Suprapubic skin (tissue), 4 donors: ENCODE results near the gene GGA3. TPM values are rescaled to one million over a fixed set of nuclear protein-coding genes. Genes with fewer than 3 reads are reported as not detected.

Source experiments
- DNase-seq, 2 donors: peaks; one replicate each; pipeline ENCODE4 v3.0.0-alpha.2; 2019; ENCODE audit warnings: low spot score in 2 of 2
- H3K27ac ChIP-seq: fragments of 200-600 bp; sonication (generic); one replicate; pipeline ENCODE4 v1.5.1; 2019
- H3K27me3 ChIP-seq: fragments of 200-600 bp; sonication (generic); one replicate; pipeline ENCODE4 v1.5.1; 2019
- H3K36me3 ChIP-seq: fragments of 200-600 bp; sonication (generic); one replicate; pipeline ENCODE4 v1.5.1; 2019
- H3K4me1 ChIP-seq: fragments of 200-600 bp; sonication (generic); one replicate; pipeline ENCODE4 v1.5.1; 2019
- H3K4me3 ChIP-seq: fragments of 200-600 bp; sonication (generic); one replicate; pipeline ENCODE4 v1.5.1; 2019; ENCODE audit warnings: mild to moderate bottlenecking
- H3K9me3 ChIP-seq: fragments of 200-600 bp; sonication (generic); one replicate; pipeline ENCODE4 v1.5.1; 2019
- EP300 ChIP-seq: sonication (generic); formaldehyde crosslinking; IDR thresholded peaks from one replicate; pipeline ENCODE4 v1.6.1; 2017; ENCODE audit warnings: antibody characterized with exemption
- POLR2A ChIP-seq, 2 donors: fragments of 450-650 bp; IDR thresholded peaks; one replicate each; pipeline ENCODE4 v1.6.1; 2017; ENCODE audit warnings: antibody characterized with exemption in 2 of 2, mild to moderate bottlenecking in 2 of 2, moderate library complexity in 2 of 2
- POLR2AphosphoS5 ChIP-seq, 3 donors: sonication (generic); formaldehyde crosslinking; IDR thresholded peaks; one replicate each; pipeline ENCODE4 v1.6.1; 2017; ENCODE audit warnings: antibody characterized with exemption in 3 of 3
- WGBS: methylation state at CpG from one replicate; pipeline ENCODE4 v1.1.5; 2018; 5-methylcytosine and 5-hydroxymethylcytosine counted together
- total RNA-seq, 4 donors: library from RNA; depleted of rRNA; stranded (reverse); fragments of >200 nt; gene quantifications; one replicate each; pipeline ENCODE4 v1.1.0, GENCODE V29; 2016
- TF ChIP-seq, protein P1 (sequence below), 2 donors: fragments of 200-600 bp in 1 of 2; fragments of 450-650 bp in 1 of 2; sonication (generic) in 1 of 2; IDR thresholded peaks; one replicate each; pipeline ENCODE4 v1.5.1; 2016 to 2019; ENCODE audit warnings: antibody characterized with exemption in 2 of 2, mild to moderate bottlenecking in 1 of 2, moderate library complexity in 1 of 2

GGA3 gene
- total RNA-seq, 4 donors from 2014 or later: 27.0 to 68.8 (median 35.3) TPM

DNA sequence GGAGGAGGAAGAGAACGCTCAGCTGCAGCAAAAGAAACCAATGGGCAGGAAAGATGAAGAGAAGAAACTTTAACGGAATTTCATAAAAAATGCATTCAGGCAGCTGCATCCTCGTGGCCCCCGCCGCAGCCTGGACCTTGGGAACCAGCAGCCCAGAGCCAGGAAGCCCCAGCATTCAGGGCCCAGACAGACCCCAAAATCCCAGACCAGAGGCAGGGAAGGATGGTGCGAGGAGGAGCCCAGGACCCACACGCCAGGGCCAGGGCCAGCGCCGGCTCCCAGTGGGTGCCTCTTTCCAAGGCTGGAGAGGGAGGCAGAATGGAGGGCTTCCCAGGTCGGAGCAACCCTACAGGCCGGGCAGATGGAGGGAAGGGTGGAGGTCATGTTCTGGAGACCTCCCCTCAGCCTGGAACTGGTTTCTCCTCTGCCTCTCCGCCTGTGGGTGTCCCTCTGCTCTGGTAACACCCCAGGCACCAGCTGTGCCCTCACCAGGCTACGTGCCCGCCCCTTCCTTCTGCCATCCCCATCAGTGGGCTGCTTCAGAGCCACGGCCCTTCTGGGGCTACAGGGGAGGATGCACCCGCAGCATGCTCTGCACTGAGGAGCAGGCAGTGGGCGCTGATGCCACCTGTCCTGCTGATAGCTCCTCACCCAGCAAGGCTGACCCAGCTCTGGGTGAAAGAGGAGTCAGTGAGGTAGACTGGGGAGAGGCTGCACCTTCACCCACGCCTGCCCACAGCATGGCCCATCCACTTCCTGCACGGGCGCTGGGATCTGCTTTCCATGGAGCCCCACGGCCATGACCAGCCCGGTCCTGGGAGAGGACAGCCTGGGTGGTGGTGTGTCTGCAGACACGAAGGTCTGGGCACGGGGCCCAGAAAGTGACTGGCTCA lies 10.8 kb upstream of the GGA3 start:
- no peak for DNase-seq
- Histone ChIP-seq H3K27ac (peak overlapping the region; percentile 96), H3K4me3 (peak overlapping the region; percentile 87), H3K9me3 (no peaks in the 10 kb centered on the region), H3K36me3 (no peaks in the 10 kb centered on the region), H3K27me3 (no peaks in the 10 kb centered on the region), H3K4me1 (peaks cover 37% of the 10 kb centered on the region)
- TF ChIP-seq EP300: no peak
- no peak for TF ChIP-seq POLR2AphosphoS5 (IDR thresholded peaks at IDR 0.05)
- TF ChIP-seq, protein P1, sequence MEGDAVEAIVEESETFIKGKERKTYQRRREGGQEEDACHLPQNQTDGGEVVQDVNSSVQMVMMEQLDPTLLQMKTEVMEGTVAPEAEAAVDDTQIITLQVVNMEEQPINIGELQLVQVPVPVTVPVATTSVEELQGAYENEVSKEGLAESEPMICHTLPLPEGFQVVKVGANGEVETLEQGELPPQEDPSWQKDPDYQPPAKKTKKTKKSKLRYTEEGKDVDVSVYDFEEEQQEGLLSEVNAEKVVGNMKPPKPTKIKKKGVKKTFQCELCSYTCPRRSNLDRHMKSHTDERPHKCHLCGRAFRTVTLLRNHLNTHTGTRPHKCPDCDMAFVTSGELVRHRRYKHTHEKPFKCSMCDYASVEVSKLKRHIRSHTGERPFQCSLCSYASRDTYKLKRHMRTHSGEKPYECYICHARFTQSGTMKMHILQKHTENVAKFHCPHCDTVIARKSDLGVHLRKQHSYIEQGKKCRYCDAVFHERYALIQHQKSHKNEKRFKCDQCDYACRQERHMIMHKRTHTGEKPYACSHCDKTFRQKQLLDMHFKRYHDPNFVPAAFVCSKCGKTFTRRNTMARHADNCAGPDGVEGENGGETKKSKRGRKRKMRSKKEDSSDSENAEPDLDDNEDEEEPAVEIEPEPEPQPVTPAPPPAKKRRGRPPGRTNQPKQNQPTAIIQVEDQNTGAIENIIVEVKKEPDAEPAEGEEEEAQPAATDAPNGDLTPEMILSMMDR (IDR thresholded peaks at IDR 0.05): no peak
- TF ChIP-seq POLR2A (IDR thresholded peaks at IDR 0.05): no peak
- whole genome bisulfite sequencing: 42% methylated on average over 10 of the region's 24 CpGs

DNA sequence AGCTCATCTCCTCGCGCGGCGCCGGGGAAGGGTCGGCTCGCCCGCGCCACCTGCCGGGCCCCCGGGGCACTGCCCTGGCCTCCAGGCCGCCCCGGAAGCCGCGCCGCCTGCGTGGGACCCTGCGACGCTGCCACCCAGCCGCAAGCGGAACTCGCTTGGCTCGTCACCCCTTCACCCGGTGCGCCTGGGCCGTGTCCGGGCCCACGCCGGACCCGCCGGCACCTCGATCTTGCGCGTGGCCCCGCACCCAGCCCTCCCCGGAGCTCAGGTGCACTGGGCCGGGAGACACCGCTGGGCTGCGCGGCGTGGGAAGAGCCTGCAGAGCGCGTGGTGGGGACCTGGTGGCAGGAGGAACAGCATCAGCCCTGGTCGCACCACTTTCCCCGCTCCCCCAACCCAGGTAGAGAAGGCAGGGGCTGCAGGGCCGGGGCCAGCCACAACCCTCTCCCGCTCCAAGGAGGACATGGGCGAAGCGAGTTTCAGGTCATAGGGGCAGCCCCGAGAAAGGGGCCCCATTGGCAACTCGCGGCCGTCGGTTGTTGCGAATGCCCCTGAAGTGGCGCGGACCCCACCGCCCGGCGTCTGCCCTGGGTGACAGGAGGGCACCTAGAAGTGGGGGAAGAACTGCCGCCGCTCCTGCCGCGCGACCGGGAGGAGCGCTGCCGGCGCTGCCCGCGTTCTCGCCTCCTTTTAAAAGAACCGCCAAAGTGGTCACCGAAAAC lies 10.0 kb upstream of the GGA3 start:
- peaks cover 5% of the 10 kb centered on the region for H3K36me3 ChIP-seq
- peak overlapping the region; percentile 87 for H3K4me3 ChIP-seq
- H3K4me1 ChIP-seq: peaks cover 45% of the 10 kb centered on the region
- 0% methylated on average over 19 of the region's 74 CpGs for WGBS
- H3K27me3 ChIP-seq: no peaks in the 10 kb centered on the region
- peak in 1 of 2 donors; percentile 77 for DNase-seq
- H3K27ac ChIP-seq: peak overlapping the region; percentile 96
- no peaks in the 10 kb centered on the region for H3K9me3 ChIP-seq
- TF ChIP-seq POLR2A (IDR thresholded peaks at IDR 0.05): no peak
- TF ChIP-seq, protein P1 (IDR thresholded peaks at IDR 0.05): peak; percentile 88 to 93

- Histone ChIP-seq H3K27ac (peak within 1 kb of the TSS; percentile 96), H3K36me3 (peaks cover 10% of the 10 kb centered on the region), H3K4me1 (peaks cover 45% of the 10 kb centered on the region), H3K4me3 (peak within 1 kb of the TSS; percentile 87), H3K9me3 (no peaks in the 10 kb centered on the region), H3K27me3 (no peaks in the 10 kb centered on the region)
- TF ChIP-seq POLR2AphosphoS5 (IDR thresholded peaks at IDR 0.05) (no peak), EP300 (no peak), POLR2A (IDR thresholded peaks at IDR 0.05) (peak in 1 of 2 donors; percentile 30)
- TF ChIP-seq, protein P1 (IDR thresholded peaks at IDR 0.05): no peak
- no CpG with 5 or more reads among the region's 39 CpGs for whole genome bisulfite sequencing
- no peak for DNase-seq
Observed at GRCh38 chr17:75270966-75271232, 9.5 kb upstream of the GGA3 start, which contains the start of gene MIF4GD. TSS of gene MIF4GD (minus strand) at chr17:75271231. CDS start at chr17:75270195, 1,036 bp downstream.

GRCh38 chr17:75270218-75270965 lies 9.0 kb upstream of the GGA3 start:
- DNase-seq: peak; percentile 85 to 86
- TF ChIP-seq, protein P1 (IDR thresholded peaks at IDR 0.05): no peak
- TF ChIP-seq POLR2A (IDR thresholded peaks at IDR 0.05): peak in 1 of 2 donors; percentile 47
- Histone ChIP-seq H3K9me3 (no peaks in the 10 kb centered on the region), H3K4me3 (peak overlapping the region; percentile 87), H3K27ac (peak overlapping the region; percentile 96), H3K4me1 (peaks cover 45% of the 10 kb centered on the region), H3K27me3 (no peaks in the 10 kb centered on the region), H3K36me3 (peaks cover 15% of the 10 kb centered on the region)
- WGBS: 2% methylated on average over 20 of the region's 47 CpGs
